ENCODE results near the gene RASSF5. TPM values are rescaled to one million over a fixed set of nuclear protein-coding genes. Genes with fewer than 3 reads are reported as not detected.
A peak's percentile ranks its signal among the peaks of the same experiment; 100 is the strongest.

RASSF5 gene
- total and polyA plus RNA-seq, 10 of the 15 experiments (the other 5 are each of a cell fraction or from before 2014, with no cell fraction given), result 14.0 to 89.6 (median 68.9) TPM

DNA sequence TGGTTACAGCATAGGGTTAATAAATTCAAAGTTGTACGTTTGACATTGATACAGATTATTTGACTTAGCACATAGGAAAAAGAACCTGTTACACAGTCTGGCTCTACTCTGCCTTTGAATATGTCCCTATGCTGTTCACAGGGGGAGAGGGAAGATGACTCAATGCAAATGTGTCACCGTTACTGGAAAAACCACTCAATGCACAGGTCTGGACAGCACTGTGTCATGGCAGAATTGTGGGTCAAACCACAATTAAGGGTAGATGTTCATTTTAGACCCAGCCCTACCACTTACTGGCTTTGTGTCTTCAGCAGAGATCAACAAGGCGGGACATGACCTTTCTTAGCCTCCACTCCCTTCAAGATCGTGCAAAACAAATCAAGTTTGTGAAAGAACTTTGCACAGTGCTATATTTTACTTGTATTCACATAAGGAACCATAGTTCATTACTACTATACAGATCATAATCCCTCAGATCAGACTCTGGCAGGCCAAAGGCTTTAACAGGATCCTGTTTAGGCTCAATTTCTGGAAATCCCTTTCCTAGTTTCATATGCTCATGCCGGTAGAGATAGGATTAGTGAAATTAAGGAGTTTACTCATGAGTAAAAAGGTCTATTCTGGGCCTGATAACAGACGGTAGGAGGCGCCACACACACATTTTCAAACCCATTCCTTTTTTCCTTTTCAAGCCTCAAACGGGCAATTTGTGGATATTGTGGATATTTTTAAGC, 82.9 kb downstream of the RASSF5 start:
- ChIA-PET POLR2A (no interaction called here), RAD21 (ENCODE audit: unreplicated experiment) (interaction anchor here (1.6 to 1.9 kb wide), 2 partner anchors 73 to 95 kb away, joined by 3 to 7 read pairs; no protein-coding TSS in a partner anchor), CTCF (interaction anchor here (1.3 to 15.7 kb wide), 8 partner anchors 8 to 111 kb away, joined by 3 to 440 read pairs (median 10); no protein-coding TSS in a partner anchor), SMC1A (ENCODE audit: uncharacterized antibody, unreplicated experiment) (interaction anchor here (1.2 to 15.4 kb wide), 3 partner anchors 30 to 77 kb away, joined by 3 to 476 read pairs (median 25); no protein-coding TSS in a partner anchor)
- FAIRE-seq (peak; percentile 87), DNase-seq (ENCODE audit: low read depth, low spot score) (no peak), ATAC-seq (peak; percentile 89)
- no peak overlapping the region for H2AFZ ChIP-seq (ENCODE audit: control insufficient read depth, low read depth, low read length)
- H3K4me1 ChIP-seq (ENCODE audit: control insufficient read depth, insufficient read depth, low read length), result peaks cover 6% of the 10 kb centered on the region; the same call in 1 of the 2 replicates
- H4K20me1 ChIP-seq (ENCODE audit: control insufficient read depth, insufficient read depth), result no peaks in the 10 kb centered on the region
- no peak overlapping the region for H3K9ac ChIP-seq (ENCODE audit: control insufficient read depth, insufficient read depth, low read length)
- peaks cover 27 to 40% of the 10 kb centered on the region in 2 experiments for H3K36me3 ChIP-seq (ENCODE audit: control insufficient read depth in 2 of 2, insufficient read depth in 2 of 2, low read length in 1 of 2)
- no TSS peak for BruUV-seq (replicated peaks)
- in situ Hi-C loops (cut with MboI) (no loop called here), intact Hi-C loops (cut with micrococcal nuclease; ENCODE audit: unreplicated experiment) (loop anchor here (1.0 kb wide), 1 partner anchor 74 kb away; no protein-coding TSS in a partner anchor)
- peak overlapping the region; percentile 39; the same call in 1 of the 2 replicates for H3K4me2 ChIP-seq (ENCODE audit: control insufficient read depth, insufficient read depth)
- WGBS (ENCODE audit: insufficient coverage, insufficient replicate concordance, low lambda C conversion rate, missing lambda C conversion rate), result 20% methylated on average over 8 of the region's 8 CpGs
- H3K27ac ChIP-seq (ENCODE audit: control insufficient read depth, insufficient read depth), result peak overlapping the region; percentile 34
- no peaks in the 10 kb centered on the region for H3K27me3 ChIP-seq (replicated peaks in 1 of 2; ENCODE audit: control insufficient read depth in 2 of 2, insufficient read depth in 2 of 2, low read length in 1 of 2)
- no peak overlapping the region for H3K4me3 ChIP-seq
- H3K9me3 ChIP-seq (replicated peaks; ENCODE audit: control insufficient read depth, insufficient read depth, low read length), result no peaks in the 10 kb centered on the region
- H3K79me2 ChIP-seq (ENCODE audit: control insufficient read depth, insufficient read depth, low read length), result no peaks in the 10 kb centered on the region
- TF ChIP-seq, protein P1, sequence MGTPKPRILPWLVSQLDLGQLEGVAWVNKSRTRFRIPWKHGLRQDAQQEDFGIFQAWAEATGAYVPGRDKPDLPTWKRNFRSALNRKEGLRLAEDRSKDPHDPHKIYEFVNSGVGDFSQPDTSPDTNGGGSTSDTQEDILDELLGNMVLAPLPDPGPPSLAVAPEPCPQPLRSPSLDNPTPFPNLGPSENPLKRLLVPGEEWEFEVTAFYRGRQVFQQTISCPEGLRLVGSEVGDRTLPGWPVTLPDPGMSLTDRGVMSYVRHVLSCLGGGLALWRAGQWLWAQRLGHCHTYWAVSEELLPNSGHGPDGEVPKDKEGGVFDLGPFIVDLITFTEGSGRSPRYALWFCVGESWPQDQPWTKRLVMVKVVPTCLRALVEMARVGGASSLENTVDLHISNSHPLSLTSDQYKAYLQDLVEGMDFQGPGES (IDR thresholded peaks at IDR 0.05), result no peak
- TF ChIP-seq TCF3 (IDR thresholded peaks at IDR 0.05; ENCODE audit: borderline replicate concordance, insufficient read depth, low read depth, low read length) (no peak), MEF2B (IDR thresholded peaks at IDR 0.05; ENCODE audit: partially characterized antibody, poor library complexity, severe bottlenecking) (no peak), RUNX3 (IDR thresholded peaks at IDR 0.05; ENCODE audit: low read length) (peak; percentile 93), RAD51 (IDR thresholded peaks at IDR 0.05) (no peak), PAX5 (IDR thresholded peaks at IDR 0.05; ENCODE audit: borderline replicate concordance, low read depth, low read length) (no peak), HDAC2 (IDR thresholded peaks at IDR 0.05) (no peak), ESRRA (IDR thresholded peaks at IDR 0.05; ENCODE audit: low read length) (no peak)
- TF ChIP-seq, protein P2, sequence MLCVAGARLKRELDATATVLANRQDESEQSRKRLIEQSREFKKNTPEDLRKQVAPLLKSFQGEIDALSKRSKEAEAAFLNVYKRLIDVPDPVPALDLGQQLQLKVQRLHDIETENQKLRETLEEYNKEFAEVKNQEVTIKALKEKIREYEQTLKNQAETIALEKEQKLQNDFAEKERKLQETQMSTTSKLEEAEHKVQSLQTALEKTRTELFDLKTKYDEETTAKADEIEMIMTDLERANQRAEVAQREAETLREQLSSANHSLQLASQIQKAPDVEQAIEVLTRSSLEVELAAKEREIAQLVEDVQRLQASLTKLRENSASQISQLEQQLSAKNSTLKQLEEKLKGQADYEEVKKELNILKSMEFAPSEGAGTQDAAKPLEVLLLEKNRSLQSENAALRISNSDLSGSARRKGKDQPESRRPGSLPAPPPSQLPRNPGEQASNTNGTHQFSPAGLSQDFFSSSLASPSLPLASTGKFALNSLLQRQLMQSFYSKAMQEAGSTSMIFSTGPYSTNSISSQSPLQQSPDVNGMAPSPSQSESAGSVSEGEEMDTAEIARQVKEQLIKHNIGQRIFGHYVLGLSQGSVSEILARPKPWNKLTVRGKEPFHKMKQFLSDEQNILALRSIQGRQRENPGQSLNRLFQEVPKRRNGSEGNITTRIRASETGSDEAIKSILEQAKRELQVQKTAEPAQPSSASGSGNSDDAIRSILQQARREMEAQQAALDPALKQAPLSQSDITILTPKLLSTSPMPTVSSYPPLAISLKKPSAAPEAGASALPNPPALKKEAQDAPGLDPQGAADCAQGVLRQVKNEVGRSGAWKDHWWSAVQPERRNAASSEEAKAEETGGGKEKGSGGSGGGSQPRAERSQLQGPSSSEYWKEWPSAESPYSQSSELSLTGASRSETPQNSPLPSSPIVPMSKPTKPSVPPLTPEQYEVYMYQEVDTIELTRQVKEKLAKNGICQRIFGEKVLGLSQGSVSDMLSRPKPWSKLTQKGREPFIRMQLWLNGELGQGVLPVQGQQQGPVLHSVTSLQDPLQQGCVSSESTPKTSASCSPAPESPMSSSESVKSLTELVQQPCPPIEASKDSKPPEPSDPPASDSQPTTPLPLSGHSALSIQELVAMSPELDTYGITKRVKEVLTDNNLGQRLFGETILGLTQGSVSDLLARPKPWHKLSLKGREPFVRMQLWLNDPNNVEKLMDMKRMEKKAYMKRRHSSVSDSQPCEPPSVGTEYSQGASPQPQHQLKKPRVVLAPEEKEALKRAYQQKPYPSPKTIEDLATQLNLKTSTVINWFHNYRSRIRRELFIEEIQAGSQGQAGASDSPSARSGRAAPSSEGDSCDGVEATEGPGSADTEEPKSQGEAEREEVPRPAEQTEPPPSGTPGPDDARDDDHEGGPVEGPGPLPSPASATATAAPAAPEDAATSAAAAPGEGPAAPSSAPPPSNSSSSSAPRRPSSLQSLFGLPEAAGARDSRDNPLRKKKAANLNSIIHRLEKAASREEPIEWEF (IDR thresholded peaks at IDR 0.05; ENCODE audit: insufficient replicate concordance, low read depth, low read length), result no peak
- TF ChIP-seq, protein P3, sequence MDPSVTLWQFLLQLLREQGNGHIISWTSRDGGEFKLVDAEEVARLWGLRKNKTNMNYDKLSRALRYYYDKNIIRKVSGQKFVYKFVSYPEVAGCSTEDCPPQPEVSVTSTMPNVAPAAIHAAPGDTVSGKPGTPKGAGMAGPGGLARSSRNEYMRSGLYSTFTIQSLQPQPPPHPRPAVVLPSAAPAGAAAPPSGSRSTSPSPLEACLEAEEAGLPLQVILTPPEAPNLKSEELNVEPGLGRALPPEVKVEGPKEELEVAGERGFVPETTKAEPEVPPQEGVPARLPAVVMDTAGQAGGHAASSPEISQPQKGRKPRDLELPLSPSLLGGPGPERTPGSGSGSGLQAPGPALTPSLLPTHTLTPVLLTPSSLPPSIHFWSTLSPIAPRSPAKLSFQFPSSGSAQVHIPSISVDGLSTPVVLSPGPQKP (IDR thresholded peaks at IDR 0.05; ENCODE audit: low read depth, low read length), result no peak
- TF ChIP-seq, protein P4, sequence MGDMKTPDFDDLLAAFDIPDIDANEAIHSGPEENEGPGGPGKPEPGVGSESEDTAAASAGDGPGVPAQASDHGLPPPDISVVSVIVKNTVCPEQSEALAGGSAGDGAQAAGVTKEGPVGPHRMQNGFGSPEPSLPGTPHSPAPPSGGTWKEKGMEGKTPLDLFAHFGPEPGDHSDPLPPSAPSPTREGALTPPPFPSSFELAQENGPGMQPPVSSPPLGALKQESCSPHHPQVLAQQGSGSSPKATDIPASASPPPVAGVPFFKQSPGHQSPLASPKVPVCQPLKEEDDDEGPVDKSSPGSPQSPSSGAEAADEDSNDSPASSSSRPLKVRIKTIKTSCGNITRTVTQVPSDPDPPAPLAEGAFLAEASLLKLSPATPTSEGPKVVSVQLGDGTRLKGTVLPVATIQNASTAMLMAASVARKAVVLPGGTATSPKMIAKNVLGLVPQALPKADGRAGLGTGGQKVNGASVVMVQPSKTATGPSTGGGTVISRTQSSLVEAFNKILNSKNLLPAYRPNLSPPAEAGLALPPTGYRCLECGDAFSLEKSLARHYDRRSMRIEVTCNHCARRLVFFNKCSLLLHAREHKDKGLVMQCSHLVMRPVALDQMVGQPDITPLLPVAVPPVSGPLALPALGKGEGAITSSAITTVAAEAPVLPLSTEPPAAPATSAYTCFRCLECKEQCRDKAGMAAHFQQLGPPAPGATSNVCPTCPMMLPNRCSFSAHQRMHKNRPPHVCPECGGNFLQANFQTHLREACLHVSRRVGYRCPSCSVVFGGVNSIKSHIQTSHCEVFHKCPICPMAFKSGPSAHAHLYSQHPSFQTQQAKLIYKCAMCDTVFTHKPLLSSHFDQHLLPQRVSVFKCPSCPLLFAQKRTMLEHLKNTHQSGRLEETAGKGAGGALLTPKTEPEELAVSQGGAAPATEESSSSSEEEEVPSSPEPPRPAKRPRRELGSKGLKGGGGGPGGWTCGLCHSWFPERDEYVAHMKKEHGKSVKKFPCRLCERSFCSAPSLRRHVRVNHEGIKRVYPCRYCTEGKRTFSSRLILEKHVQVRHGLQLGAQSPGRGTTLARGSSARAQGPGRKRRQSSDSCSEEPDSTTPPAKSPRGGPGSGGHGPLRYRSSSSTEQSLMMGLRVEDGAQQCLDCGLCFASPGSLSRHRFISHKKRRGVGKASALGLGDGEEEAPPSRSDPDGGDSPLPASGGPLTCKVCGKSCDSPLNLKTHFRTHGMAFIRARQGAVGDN (IDR thresholded peaks at IDR 0.05), result no peak
